Measurements from ENCODE around the gene SLC7A4.

DNA sequence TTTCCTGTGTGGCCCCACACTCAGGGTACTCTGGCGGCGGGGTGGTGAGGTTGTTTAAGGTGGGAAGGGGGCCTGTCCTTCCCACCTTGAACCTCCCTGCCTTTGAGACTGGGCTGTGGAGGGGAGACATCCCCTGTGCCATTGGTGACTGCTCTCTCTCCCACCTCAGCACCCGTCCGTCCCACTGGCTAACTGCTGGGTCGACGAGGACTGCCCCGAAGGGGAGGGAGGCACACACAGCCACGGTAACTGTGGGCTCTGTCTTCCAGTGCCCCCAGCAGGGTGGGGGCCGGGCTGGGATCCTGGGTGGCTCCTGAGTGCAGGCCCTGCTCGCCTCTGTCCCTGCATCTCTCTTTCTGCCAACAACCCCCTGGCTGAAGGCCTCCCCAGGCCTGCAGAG, 9.9 kb downstream of the SLC7A4 start:
- TF ChIP-seq, protein P1, sequence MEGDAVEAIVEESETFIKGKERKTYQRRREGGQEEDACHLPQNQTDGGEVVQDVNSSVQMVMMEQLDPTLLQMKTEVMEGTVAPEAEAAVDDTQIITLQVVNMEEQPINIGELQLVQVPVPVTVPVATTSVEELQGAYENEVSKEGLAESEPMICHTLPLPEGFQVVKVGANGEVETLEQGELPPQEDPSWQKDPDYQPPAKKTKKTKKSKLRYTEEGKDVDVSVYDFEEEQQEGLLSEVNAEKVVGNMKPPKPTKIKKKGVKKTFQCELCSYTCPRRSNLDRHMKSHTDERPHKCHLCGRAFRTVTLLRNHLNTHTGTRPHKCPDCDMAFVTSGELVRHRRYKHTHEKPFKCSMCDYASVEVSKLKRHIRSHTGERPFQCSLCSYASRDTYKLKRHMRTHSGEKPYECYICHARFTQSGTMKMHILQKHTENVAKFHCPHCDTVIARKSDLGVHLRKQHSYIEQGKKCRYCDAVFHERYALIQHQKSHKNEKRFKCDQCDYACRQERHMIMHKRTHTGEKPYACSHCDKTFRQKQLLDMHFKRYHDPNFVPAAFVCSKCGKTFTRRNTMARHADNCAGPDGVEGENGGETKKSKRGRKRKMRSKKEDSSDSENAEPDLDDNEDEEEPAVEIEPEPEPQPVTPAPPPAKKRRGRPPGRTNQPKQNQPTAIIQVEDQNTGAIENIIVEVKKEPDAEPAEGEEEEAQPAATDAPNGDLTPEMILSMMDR (IDR thresholded peaks at IDR 0.05; ENCODE audit: borderline replicate concordance, extremely low read depth, low read length, poor library complexity, severe bottlenecking), result no peak
- no peak for TF ChIP-seq EZH2 (IDR thresholded peaks at IDR 0.05; ENCODE audit: borderline replicate concordance, low read depth, low read length, severe bottlenecking)

Data from DND-41 (cell line).